Keratinocyte (primary cell): Measurements from ENCODE around the gene CHAF1B. TPM values are rescaled to one million over a fixed set of nuclear protein-coding genes. Genes with fewer than 3 reads are reported as not detected.

Experiments used
- DNase-seq: peaks from one replicate; pipeline ENCODE4 v3.0.0-alpha.2; 2011; ENCODE audit warnings: low read depth, missing footprints, low spot score
- FAIRE-seq: peaks from 2 replicates; lab custom pipeline; 2011; peaks lifted over from hg19 to GRCh38; lab: Jason Lieb, UNC
- H2AFZ ChIP-seq: 2 replicates; pipeline ENCODE4 v1.6.0; 2012; ENCODE audit warnings: low read length, control low read depth, inconsistent platforms; ENCODE audit not compliant: control insufficient read depth
- H3K27ac ChIP-seq: 2 replicates; pipeline ENCODE4 v1.5.1; 2011; ENCODE audit warnings: low read length; ENCODE audit not compliant: control insufficient read depth, insufficient read depth
- H3K27me3 ChIP-seq: 3 replicates; pipeline ENCODE4 v1.6.0; 2011; ENCODE audit warnings: low read length; ENCODE audit not compliant: control insufficient read depth, insufficient read depth; ENCODE audit errors: extremely low read depth
- H3K36me3 ChIP-seq, 2 experiments: 2 replicates in 1 of 2; 3 replicates in 1 of 2; pipeline ENCODE4 v1.5.1; 2011; ENCODE audit warnings: low read length in 2 of 2, mild to moderate bottlenecking in 1 of 2; ENCODE audit not compliant: control insufficient read depth in 2 of 2, insufficient read depth in 2 of 2; ENCODE audit errors: extremely low read depth in 1 of 2
- H3K4me1 ChIP-seq: 3 replicates; pipeline ENCODE4 v1.5.1; 2011; ENCODE audit warnings: low read length; ENCODE audit not compliant: control insufficient read depth, insufficient read depth; ENCODE audit errors: extremely low read depth
- H3K4me2 ChIP-seq: 3 replicates; pipeline ENCODE4 v1.6.0; 2011; ENCODE audit warnings: low read depth, low read length; ENCODE audit not compliant: control insufficient read depth, insufficient read depth; ENCODE audit errors: extremely low read depth
- H3K4me3 ChIP-seq, 3 experiments: fragments of 200-600 bp in 1 of 3; sonication (generic) in 1 of 3; 2 replicates in 2 of 3; 3 replicates in 1 of 3; pipeline ENCODE4 v1.5.1; 2011 to 2016; ENCODE audit warnings: low read length in 3 of 3, mild to moderate bottlenecking in 3 of 3, control low read depth in 2 of 3, inconsistent platforms in 1 of 3, low read depth in 1 of 3, mixed read lengths in 1 of 3, mixed run types in 1 of 3, moderate library complexity in 1 of 3; ENCODE audit not compliant: control insufficient read depth in 2 of 3, insufficient read depth in 2 of 3; ENCODE audit errors: extremely low read depth in 1 of 3
- H3K79me2 ChIP-seq: 2 replicates; pipeline ENCODE4 v1.6.0; 2012; ENCODE audit warnings: low read length; ENCODE audit not compliant: control insufficient read depth, insufficient read depth
- H3K9ac ChIP-seq: 3 replicates; pipeline ENCODE4 v1.6.0; 2011; ENCODE audit warnings: low read length; ENCODE audit not compliant: control insufficient read depth, insufficient read depth; ENCODE audit errors: extremely low read depth
- H3K9me1 ChIP-seq: 3 replicates; pipeline ENCODE4 v1.6.0; 2011; ENCODE audit warnings: low read length; ENCODE audit not compliant: control insufficient read depth, insufficient read depth; ENCODE audit errors: extremely low read depth
- H3K9me3 ChIP-seq: 2 replicates; pipeline ENCODE4 v1.5.1; 2012; ENCODE audit warnings: low read depth, low read length; ENCODE audit not compliant: control insufficient read depth
- H4K20me1 ChIP-seq: 3 replicates; pipeline ENCODE4 v1.6.0; 2011; ENCODE audit warnings: low read length; ENCODE audit not compliant: control insufficient read depth, insufficient read depth; ENCODE audit errors: extremely low read depth
- CTCF ChIP-seq, 3 experiments: IDR thresholded peaks in 1 of 3; conservative IDR thresholded peaks in 1 of 3; optimal IDR thresholded peaks in 1 of 3; 2 replicates in 2 of 3; 3 replicates in 1 of 3; pipeline versions ENCODE3 to v1.5.1; 2011; ENCODE audit warnings: low read length in 3 of 3, mild to moderate bottlenecking in 3 of 3, moderate library complexity in 2 of 3, control low read depth in 1 of 3, inconsistent platforms in 1 of 3; ENCODE audit not compliant: insufficient read depth in 2 of 3; ENCODE audit errors: extremely low read depth in 1 of 3
- EZH2 ChIP-seq: IDR thresholded peaks from one replicate; pipeline ENCODE4 v1.6.1; 2012; ENCODE audit warnings: inconsistent platforms, mild to moderate bottlenecking, low read length, moderate library complexity
- dilution Hi-C: fragments of 300-500 bp; cut with MboI; formaldehyde crosslinking; loops from one replicate; pipeline ENCODE4 v1.7.0; 2020; ENCODE audit warnings: low sequenced_read_pairs; ENCODE audit not compliant: extremely low pct_ligation_motif_present
- polyA plus RNA-seq, 5 experiments: library from polyadenylated mRNA; depleted of rRNA in 3 of 5; stranded (reverse) in 3 of 5; stranded (forward) in 1 of 5; unstranded in 1 of 5; fragments of >200 nt; gene quantifications; 1 replicate in 1 of 5; 2 replicates in 3 of 5; 3 replicates in 1 of 5; pipeline versions ENCODE4 v1.2.1 to v1.2.3, GENCODE V29; 2011 to 2012; ENCODE audit warnings: missing spikeins in 2 of 5, low read depth in 1 of 5, low replicate concordance in 1 of 5

The CHAF1B gene
- polyA plus RNA-seq, 1 donor (not counting 4 experiments of a cell fraction or from before 2014, with no cell fraction given): 6.8 TPM

- H3K27me3 ChIP-seq: no peaks in the 10 kb centered on the region
- TF ChIP-seq EZH2 (no peak), CTCF (optimal IDR thresholded peaks at IDR 0.05 in 1 of 3, IDR thresholded peaks at IDR 0.05 in 1 of 3, conservative IDR thresholded peaks at IDR 0.05 in 1 of 3; ENCODE audit: extremely low read depth in 1 of 3, insufficient read depth in 2 of 3, low read length in 3 of 3) (no peak)
- no peak overlapping the region for H3K4me3 ChIP-seq
- no peaks in the 10 kb centered on the region for H3K36me3 ChIP-seq
- H3K9me3 ChIP-seq: no peaks in the 10 kb centered on the region
- no peaks in the 10 kb centered on the region for H3K9me1 ChIP-seq
- H3K4me2 ChIP-seq: no peak overlapping the region
- peaks cover 16% of the 10 kb centered on the region for H3K4me1 ChIP-seq
- dilution Hi-C loops: no loop called here
- no peak for FAIRE-seq
- H4K20me1 ChIP-seq: no peaks in the 10 kb centered on the region
- H3K27ac ChIP-seq: no peak overlapping the region
- no peaks in the 10 kb centered on the region for H3K79me2 ChIP-seq
- no peak for DNase-seq
- H2AFZ ChIP-seq: no peak overlapping the region
- H3K9ac ChIP-seq: no peak overlapping the region
These were observed 78.0 kb downstream of the CHAF1B start for GRCh38 chr21:36463204-36463603.

GRCh38 chr21:36463991-36464390 lies 78.8 kb downstream of the CHAF1B start:
- Histone ChIP-seq H2AFZ (no peak overlapping the region), H4K20me1 (no peaks in the 10 kb centered on the region), H3K36me3 (no peaks in the 10 kb centered on the region), H3K79me2 (no peaks in the 10 kb centered on the region), H3K9me3 (no peaks in the 10 kb centered on the region), H3K4me3 (no peak overlapping the region), H3K9ac (no peak overlapping the region), H3K4me2 (no peak overlapping the region), H3K4me1 (peaks cover 16% of the 10 kb centered on the region), H3K27me3 (no peaks in the 10 kb centered on the region), H3K27ac (no peak overlapping the region), H3K9me1 (no peaks in the 10 kb centered on the region)
- TF ChIP-seq CTCF (optimal IDR thresholded peaks at IDR 0.05 in 1 of 3, IDR thresholded peaks at IDR 0.05 in 1 of 3, conservative IDR thresholded peaks at IDR 0.05 in 1 of 3; ENCODE audit: extremely low read depth in 1 of 3, insufficient read depth in 2 of 3, low read length in 3 of 3) (no peak), EZH2 (no peak)
- FAIRE-seq (no peak), DNase-seq (no peak)
- dilution Hi-C loops: no loop called here
